Panc1 (cell line): Measurements from ENCODE around the gene TNIP1.

Experiments used
- POLR2AphosphoS5 ChIP-seq: IDR thresholded peaks from 2 replicates; pipeline ENCODE4 v1.6.1; 2012; ENCODE audit warnings: mild to moderate bottlenecking, low read depth, low read length, moderate library complexity
- SIN3A ChIP-seq: IDR thresholded peaks from 2 replicates; pipeline ENCODE4 v1.6.1; 2012; ENCODE audit warnings: low read depth, mild to moderate bottlenecking, low read length, moderate library complexity, borderline replicate concordance; ENCODE audit not compliant: insufficient read depth
- TCF7L2 ChIP-seq: IDR thresholded peaks from 2 replicates; pipeline ENCODE4 v1.6.1; 2011; ENCODE audit warnings: mild to moderate bottlenecking, low read depth, low read length, inconsistent platforms
- TF ChIP-seq, protein P1 (sequence below): fragments of 450-650 bp; IDR thresholded peaks from 2 replicates; pipeline ENCODE4 v1.5.1; 2017; ENCODE audit warnings: mild to moderate bottlenecking

GRCh38 chr5:151110992-151111391 is 30.2 kb upstream of the TNIP1 start:
- TF ChIP-seq, protein P1, sequence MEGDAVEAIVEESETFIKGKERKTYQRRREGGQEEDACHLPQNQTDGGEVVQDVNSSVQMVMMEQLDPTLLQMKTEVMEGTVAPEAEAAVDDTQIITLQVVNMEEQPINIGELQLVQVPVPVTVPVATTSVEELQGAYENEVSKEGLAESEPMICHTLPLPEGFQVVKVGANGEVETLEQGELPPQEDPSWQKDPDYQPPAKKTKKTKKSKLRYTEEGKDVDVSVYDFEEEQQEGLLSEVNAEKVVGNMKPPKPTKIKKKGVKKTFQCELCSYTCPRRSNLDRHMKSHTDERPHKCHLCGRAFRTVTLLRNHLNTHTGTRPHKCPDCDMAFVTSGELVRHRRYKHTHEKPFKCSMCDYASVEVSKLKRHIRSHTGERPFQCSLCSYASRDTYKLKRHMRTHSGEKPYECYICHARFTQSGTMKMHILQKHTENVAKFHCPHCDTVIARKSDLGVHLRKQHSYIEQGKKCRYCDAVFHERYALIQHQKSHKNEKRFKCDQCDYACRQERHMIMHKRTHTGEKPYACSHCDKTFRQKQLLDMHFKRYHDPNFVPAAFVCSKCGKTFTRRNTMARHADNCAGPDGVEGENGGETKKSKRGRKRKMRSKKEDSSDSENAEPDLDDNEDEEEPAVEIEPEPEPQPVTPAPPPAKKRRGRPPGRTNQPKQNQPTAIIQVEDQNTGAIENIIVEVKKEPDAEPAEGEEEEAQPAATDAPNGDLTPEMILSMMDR = no peak
- TF ChIP-seq POLR2AphosphoS5 = no peak
- no peak for TF ChIP-seq TCF7L2
- no peak for TF ChIP-seq SIN3A
